Astrocyte of the cerebellum (primary cell): ENCODE results near the gene NFIX.
A peak's percentile ranks its signal among the peaks of the same experiment; 100 is the strongest.
"Not testable (repeated sequence)": the region's sequence is repeated elsewhere in the genome, so short reads cannot be mapped to it uniquely, and the experiment has no call there.

Source experiments
- DNase-seq: peaks from one replicate; pipeline ENCODE4 v3.0.0-alpha.2; 2011; ENCODE audit warnings: low read depth
- H3K4me3 ChIP-seq: 2 replicates; pipeline ENCODE4 v1.5.1; 2011; ENCODE audit warnings: mild to moderate bottlenecking, low read depth, low read length, moderate library complexity
- in situ Hi-C: cut with HindIII; loops from 2 replicates; pipeline ENCODE4 v1.10.0; 2017; ENCODE audit warnings: low sequenced_read_pairs
- TF ChIP-seq, protein P1 (sequence below): IDR thresholded peaks from 2 replicates; pipeline ENCODE4 v1.5.1; 2012; ENCODE audit warnings: low read length, low read depth, moderate library complexity, mild to moderate bottlenecking; ENCODE audit errors: missing control alignments

Gene NFIX

DNA sequence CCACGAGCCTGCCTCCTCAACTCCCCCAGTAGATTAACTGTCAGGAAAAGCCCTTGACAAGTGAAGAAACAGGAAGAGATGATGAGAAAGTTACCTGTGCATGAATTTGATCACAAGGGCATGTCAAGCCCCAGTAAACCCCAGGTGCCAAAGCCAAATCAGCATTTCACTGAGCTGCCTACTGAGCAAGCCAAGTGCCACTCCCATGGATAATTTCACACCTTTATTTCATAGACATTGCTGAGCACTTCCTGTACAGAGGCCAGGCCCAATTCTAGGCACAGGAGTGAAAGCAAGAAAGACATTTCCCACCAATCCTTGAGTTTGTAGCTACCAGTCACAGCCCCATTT is 40.7 kb upstream of the NFIX start:
- in situ Hi-C loops = no loop called here
- no peak overlapping the region for H3K4me3 ChIP-seq
- DNase-seq = no peak

DNA sequence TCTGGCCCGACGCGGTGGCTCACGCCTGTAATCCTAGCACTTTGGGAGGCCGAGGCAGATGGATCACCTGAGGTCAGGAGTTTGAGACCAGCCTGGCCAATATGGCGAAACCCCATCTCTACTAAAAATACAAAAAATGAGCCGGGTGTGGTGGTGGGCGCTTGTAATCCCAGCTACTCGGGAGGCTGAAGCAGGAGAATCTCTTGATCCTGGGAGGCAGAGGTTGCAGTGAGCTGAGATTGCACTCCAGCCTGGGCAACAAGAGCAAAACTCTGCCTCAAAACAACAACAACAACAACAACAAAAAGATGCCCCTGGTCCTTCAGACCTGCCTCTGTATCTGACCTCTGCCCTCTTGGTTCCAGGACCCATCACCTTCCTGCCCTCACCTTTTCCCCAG is 39.7 kb upstream of the NFIX start:
- in situ Hi-C loops, DNase-seq: not testable (repeated sequence)
- H3K4me3 ChIP-seq = peak overlapping the region; percentile 67

More for the DNA sequence above, 40.7 kb upstream of the NFIX start:
- TF ChIP-seq, protein P1, sequence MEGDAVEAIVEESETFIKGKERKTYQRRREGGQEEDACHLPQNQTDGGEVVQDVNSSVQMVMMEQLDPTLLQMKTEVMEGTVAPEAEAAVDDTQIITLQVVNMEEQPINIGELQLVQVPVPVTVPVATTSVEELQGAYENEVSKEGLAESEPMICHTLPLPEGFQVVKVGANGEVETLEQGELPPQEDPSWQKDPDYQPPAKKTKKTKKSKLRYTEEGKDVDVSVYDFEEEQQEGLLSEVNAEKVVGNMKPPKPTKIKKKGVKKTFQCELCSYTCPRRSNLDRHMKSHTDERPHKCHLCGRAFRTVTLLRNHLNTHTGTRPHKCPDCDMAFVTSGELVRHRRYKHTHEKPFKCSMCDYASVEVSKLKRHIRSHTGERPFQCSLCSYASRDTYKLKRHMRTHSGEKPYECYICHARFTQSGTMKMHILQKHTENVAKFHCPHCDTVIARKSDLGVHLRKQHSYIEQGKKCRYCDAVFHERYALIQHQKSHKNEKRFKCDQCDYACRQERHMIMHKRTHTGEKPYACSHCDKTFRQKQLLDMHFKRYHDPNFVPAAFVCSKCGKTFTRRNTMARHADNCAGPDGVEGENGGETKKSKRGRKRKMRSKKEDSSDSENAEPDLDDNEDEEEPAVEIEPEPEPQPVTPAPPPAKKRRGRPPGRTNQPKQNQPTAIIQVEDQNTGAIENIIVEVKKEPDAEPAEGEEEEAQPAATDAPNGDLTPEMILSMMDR = no peak

DNA sequence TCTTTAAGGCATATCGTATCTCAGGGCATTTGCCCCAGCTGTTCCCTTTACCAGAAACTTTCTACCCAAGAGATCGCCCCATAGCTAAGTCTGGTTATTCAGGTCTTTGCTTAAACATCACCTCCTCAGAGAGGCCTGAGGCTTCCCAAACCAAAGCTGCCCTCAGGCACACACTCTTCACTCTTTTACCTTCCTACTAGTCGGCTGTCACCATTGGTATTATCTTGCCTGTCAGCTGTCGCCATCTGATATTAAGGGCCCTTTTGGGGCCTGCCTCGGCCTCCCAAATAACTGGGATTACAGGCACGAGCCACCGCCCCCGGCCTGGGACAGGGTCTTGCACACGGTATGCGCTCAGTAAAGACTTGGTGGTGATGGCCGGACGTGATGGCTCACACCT is 39.3 kb upstream of the NFIX start:
- peak overlapping the region; percentile 67 for H3K4me3 ChIP-seq
- in situ Hi-C loops = no loop called here
- TF ChIP-seq, protein P1 = no peak
- DNase-seq = no peak

DNA sequence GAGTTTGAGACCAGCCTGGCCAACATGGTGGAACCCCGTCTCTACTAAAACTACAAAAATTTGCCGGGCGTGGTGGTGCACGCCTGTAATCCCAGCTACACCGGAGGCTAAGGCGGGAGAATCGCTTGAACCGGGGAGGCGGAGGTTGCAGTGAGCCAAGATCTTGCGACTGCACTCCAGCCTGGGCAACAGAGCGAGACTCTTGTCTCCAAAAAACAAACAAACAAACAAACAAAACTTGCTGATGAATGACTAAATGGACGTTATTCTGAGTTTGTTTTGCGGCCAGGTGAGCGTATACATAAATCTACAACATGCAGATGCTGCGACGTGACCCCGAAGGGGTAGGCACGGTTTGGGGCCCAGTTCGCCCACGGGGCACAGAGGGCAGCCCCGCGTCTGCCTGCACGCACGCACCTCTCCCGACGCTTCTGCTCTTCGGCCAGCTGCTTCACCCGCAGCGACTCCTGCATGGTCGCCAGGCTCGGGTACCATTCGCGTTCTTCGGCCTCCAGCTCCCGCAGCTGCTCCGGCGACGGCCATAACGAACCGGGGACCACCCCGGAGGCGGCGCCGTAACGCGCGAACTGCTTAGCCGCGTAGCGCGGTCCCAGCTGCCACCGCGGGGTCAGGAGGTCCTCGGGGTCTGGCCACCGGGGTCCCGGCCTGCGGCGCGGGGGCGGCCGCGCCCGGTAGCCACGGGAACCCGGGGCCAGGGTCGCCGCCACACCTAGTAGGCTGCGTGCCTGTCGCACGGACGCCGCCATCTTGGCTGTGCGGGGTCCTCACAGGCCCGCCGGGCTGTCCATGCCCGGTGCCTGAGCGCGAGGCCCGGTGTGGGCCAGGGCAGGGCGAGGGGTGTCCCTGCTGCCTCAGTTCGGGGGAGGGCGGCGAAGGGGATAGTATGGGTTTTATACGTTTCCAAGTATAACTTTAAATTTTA is 38.6 kb upstream of the NFIX start, which contains the start of gene GADD45GIP1:
Gene GADD45GIP1 (minus strand): TSS at position 778 of the 943 bp plus-strand sequence. CDS start 11 bp downstream, at position 767.
- DNase-seq = no peak
- peak within 1 kb of the TSS; percentile 67 for H3K4me3 ChIP-seq
- TF ChIP-seq, protein P1 = no peak
- in situ Hi-C loops = no loop called here

DNA sequence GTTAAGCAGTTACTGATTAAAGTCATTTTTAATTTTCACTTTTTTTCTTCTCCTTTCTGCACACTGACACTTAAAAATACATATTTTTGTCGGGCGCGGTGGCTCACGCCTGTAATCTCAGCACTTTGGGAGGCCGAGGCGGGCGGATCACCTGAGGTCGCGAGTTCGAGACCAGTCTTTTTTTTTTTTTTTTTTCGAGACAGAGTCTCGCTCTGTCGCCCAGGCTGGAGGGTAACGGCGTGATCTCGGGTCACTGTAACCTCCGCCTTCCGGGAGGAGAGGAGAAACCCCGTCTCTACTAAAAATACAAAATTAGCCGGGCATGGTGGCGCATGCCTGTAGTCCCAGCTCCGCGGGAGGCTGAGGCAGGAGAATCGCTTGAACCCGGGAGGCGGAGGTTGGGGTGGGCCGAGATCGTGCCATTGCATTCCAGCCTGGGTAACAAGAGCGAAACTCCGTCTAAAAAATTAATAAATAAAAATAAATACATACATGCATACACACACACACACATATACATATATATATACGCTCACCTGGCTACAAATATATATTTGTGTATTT is 37.8 kb upstream of the NFIX start:
- H3K4me3 ChIP-seq = peak overlapping the region; percentile 67
- DNase-seq, in situ Hi-C loops: not testable (repeated sequence)

DNA sequence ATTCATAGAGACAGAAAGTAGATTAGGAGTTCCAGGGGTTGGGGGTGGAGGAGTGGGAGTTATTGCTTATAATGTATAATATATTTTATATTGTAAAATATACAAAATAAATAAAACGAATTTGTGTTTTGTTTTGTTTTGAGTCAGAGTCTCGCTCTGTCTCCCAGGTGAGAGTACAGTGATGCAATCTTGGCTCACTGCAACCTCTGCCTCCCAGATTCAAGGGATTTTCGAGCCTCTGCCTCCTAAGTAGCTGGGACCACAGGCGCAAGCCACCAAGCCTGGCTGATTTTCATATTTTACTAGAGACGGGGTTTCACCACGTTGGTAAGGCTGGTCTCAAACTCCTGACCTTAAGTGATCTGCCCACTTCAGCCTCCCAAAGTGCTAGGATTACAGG is 35.8 kb upstream of the NFIX start:
- no peak overlapping the region for H3K4me3 ChIP-seq
- in situ Hi-C loops = no loop called here
- DNase-seq = no peak
- TF ChIP-seq, protein P1 = no peak

DNA sequence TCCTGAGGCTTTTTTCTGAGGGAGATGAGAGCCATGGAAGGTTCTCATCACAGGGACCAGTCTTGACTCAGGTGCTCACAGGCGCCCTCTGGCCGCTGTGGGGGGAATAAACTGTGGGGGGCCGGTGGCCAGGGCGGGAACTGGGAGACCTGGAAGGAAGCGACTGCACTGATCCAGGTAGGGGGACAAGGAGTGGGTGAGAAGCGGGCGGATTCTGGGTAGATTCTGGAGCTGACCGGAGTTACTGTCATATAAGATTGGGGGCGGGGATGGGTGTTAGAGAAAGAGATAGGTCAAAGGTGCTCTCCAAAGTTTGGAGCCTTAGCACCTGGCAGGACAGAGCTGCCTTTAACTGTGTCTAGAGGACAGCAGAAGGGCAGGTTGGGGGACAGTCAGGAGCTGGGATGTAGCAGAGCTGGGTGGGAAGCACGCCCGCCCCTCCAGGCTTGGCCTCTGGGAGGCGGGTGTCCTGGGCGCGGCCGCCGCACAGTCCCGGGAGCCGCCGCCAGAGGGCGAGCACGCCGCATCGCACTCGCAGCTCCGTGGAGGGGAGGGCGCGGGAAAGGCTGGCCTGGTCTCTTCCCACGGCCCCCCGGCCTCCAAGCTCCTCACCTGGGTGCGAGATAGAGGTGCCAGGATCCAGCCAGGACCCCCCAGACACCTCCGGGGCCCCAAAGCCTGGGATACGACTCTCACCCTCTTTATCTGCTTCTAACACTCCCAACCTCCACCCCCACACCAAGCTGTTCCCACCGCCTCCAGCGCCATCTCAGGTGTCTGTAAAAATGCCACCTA is 30.1 kb upstream of the NFIX start:
- in situ Hi-C loops = no loop called here
- no peak for DNase-seq
- H3K4me3 ChIP-seq = peak overlapping the region; percentile 44

More for the DNA sequence above, 30.1 kb upstream of the NFIX start:
- TF ChIP-seq, protein P1 = peak; percentile 85
